ENCODE measurements around the gene KIFC3. TPM values are rescaled to one million over a fixed set of nuclear protein-coding genes. Genes with fewer than 3 reads are reported as not detected.

Gene KIFC3
- total and polyA plus RNA-seq, 2 of the 13 experiments (the other 11 are each of a cell fraction or from before 2014, with no cell fraction given), result 42.1 to 45.3 TPM

DNA sequence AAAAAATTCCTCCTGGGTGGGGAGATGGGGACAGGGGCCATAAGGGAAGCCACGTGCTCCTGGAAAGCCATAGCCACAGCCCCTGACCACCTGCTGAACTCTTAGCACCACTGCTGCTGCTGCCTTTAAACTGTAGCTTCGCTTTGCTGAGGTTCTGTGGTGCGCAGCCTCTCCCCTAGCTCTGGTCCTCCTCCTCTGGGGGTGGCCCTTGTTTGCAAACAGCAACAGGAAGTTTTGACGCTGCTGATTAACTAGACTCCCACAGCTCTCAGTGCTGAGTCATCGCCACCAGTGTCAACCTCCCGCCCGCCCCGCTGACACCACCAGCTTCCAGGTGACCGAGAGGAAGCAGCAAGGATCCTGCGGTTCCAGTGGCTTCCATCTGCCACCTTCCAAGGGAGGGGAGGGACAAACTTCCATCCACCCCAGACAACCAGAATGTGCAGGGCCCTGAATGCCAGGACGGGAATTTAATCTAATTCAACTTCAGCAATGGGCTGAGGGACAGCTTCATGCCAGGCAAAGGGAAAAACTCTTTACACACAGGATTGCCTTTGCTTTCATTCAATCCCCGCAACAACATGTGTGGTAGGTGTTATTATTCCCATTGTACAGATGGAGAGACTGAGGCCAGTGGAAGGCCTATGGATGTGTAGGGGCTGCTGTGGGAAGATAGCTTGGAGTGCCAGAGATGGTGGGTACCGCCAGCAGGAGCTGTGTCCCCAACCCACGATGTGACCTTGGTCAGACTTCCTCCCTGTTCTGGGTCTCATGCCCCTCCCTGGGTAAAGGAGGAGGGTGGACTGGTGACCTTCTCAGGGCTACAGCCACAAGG is 8.1 kb upstream of the KIFC3 start (continued):
- TF ChIP-seq, protein P1, sequence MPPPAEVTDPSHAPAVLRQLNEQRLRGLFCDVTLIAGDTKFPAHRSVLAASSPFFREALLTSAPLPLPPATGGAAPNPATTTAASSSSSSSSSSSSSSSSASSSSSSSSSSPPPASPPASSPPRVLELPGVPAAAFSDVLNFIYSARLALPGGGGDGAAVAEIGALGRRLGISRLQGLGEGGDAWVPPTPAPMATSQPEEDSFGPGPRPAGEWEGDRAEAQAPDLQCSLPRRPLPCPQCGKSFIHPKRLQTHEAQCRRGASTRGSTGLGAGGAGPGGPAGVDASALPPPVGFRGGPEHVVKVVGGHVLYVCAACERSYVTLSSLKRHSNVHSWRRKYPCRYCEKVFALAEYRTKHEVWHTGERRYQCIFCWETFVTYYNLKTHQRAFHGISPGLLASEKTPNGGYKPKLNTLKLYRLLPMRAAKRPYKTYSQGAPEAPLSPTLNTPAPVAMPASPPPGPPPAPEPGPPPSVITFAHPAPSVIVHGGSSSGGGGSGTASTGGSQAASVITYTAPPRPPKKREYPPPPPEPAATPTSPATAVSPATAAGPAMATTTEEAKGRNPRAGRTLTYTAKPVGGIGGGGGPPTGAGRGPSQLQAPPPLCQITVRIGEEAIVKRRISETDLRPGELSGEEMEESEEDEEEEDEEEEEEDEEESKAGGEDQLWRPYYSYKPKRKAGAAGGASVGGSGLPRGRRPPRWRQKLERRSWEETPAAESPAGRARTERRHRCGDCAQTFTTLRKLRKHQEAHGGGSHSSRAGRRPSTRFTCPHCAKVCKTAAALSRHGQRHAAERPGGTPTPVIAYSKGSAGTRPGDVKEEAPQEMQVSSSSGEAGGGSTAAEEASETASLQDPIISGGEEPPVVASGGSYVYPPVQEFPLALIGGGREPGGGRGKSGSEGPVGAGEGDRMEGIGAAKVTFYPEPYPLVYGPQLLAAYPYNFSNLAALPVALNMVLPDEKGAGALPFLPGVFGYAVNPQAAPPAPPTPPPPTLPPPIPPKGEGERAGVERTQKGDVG (CRISPR knock-in tag; IDR thresholded peaks at IDR 0.05; ENCODE audit: borderline replicate concordance), result peak; percentile 66; the same call in 1 of the 2 replicates
- peak; percentile 96 for TF ChIP-seq JUND (CRISPR knock-in tag; IDR thresholded peaks at IDR 0.05)
- TF ChIP-seq FOXK2 (IDR thresholded peaks at IDR 0.05), result peak; percentile 87
- no peak for TF ChIP-seq MED13 (CRISPR knock-in tag; IDR thresholded peaks at IDR 0.05)
- no peak for TF ChIP-seq ZNF562 (CRISPR knock-in tag; IDR thresholded peaks at IDR 0.05; ENCODE audit: borderline replicate concordance)
- peak; percentile 79; the same call in 1 of the 2 replicates for TF ChIP-seq FOSL1 (CRISPR knock-in tag; IDR thresholded peaks at IDR 0.05; ENCODE audit: borderline replicate concordance)
- no peak for TF ChIP-seq SRSF4 (IDR thresholded peaks at IDR 0.05; ENCODE audit: low read depth, low read length, poor library complexity, severe bottlenecking)
- TF ChIP-seq TEAD2 (CRISPR knock-in tag; IDR thresholded peaks at IDR 0.05), result no peak
- TF ChIP-seq CHD4 (IDR thresholded peaks at IDR 0.05; ENCODE audit: borderline replicate concordance, low read length), result peak; percentile 97
- TF ChIP-seq, protein P2, sequence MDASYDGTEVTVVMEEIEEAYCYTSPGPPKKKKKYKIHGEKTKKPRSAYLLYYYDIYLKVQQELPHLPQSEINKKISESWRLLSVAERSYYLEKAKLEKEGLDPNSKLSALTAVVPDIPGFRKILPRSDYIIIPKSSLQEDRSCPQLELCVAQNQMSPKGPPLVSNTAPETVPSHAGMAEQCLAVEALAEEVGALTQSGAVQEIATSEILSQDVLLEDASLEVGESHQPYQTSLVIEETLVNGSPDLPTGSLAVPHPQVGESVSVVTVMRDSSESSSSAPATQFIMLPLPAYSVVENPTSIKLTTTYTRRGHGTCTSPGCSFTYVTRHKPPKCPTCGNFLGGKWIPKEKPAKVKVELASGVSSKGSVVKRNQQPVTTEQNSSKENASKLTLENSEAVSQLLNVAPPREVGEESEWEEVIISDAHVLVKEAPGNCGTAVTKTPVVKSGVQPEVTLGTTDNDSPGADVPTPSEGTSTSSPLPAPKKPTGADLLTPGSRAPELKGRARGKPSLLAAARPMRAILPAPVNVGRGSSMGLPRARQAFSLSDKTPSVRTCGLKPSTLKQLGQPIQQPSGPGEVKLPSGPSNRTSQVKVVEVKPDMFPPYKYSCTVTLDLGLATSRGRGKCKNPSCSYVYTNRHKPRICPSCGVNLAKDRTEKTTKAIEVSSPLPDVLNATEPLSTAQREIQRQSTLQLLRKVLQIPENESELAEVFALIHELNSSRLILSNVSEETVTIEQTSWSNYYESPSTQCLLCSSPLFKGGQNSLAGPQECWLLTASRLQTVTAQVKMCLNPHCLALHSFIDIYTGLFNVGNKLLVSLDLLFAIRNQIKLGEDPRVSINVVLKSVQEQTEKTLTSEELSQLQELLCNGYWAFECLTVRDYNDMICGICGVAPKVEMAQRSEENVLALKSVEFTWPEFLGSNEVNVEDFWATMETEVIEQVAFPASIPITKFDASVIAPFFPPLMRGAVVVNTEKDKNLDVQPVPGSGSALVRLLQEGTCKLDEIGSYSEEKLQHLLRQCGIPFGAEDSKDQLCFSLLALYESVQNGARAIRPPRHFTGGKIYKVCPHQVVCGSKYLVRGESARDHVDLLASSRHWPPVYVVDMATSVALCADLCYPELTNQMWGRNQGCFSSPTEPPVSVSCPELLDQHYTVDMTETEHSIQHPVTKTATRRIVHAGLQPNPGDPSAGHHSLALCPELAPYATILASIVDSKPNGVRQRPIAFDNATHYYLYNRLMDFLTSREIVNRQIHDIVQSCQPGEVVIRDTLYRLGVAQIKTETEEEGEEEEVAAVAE (CRISPR knock-in tag; IDR thresholded peaks at IDR 0.05; ENCODE audit: borderline replicate concordance), result peak; percentile 68; the same call in 1 of the 2 replicates
- peak; percentile 24 for TF ChIP-seq XRCC5 (optimal IDR thresholded peaks at IDR 0.05; ENCODE audit: low read length)
- no peak for TF ChIP-seq XBP1 (CRISPR knock-in tag; IDR thresholded peaks at IDR 0.05)
- TF ChIP-seq CEBPB (IDR thresholded peaks at IDR 0.05; ENCODE audit: borderline replicate concordance, low read depth, low read length), result no peak
- TF ChIP-seq, protein P3, sequence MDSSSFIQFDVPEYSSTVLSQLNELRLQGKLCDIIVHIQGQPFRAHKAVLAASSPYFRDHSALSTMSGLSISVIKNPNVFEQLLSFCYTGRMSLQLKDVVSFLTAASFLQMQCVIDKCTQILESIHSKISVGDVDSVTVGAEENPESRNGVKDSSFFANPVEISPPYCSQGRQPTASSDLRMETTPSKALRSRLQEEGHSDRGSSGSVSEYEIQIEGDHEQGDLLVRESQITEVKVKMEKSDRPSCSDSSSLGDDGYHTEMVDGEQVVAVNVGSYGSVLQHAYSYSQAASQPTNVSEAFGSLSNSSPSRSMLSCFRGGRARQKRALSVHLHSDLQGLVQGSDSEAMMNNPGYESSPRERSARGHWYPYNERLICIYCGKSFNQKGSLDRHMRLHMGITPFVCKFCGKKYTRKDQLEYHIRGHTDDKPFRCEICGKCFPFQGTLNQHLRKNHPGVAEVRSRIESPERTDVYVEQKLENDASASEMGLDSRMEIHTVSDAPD (CRISPR knock-in tag; IDR thresholded peaks at IDR 0.05), result no peak
- no peak for TF ChIP-seq LCORL (IDR thresholded peaks at IDR 0.05)
- TF ChIP-seq LCORL (CRISPR knock-in tag; IDR thresholded peaks at IDR 0.05), result peak; percentile 83
- peak; percentile 74 for TF ChIP-seq ZNF331 (CRISPR knock-in tag; IDR thresholded peaks at IDR 0.05)
- TF ChIP-seq SIN3B (IDR thresholded peaks at IDR 0.05; ENCODE audit: low read length), result no peak
- TF ChIP-seq, protein P4, sequence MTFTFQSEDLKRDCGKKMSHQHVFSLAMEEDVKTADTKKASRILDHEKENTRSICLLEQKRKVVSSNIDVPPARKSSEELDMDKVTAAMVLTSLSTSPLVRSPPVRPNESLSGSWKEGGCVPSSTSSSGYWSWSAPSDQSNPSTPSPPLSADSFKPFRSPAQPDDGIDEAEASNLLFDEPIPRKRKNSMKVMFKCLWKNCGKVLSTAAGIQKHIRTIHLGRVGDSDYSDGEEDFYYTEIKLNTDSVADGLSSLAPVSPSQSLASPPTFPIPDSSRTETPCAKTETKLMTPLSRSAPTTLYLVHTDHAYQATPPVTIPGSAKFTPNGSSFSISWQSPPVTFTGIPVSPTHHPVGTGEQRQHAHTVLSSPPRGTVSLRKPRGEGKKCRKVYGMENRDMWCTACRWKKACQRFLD (CRISPR knock-in tag; IDR thresholded peaks at IDR 0.05; ENCODE audit: borderline replicate concordance), result no peak
- no peak; the same call in 1 of the 2 replicates for TF ChIP-seq NFKB2 (CRISPR knock-in tag; IDR thresholded peaks at IDR 0.05; ENCODE audit: borderline replicate concordance)

All from HepG2 (cell line).